ENCODE data around the gene LAGE3. TPM values are rescaled to one million over a fixed set of nuclear protein-coding genes. Genes with fewer than 3 reads are reported as not detected.
A peak's percentile ranks its signal among the peaks of the same experiment; 100 is the strongest.

The LAGE3 gene
- total and polyA plus RNA-seq, 2 of the 8 experiments (the other 6 are each of a cell fraction or from before 2014, with no cell fraction given), result 44.5 to 102 TPM

GRCh38 chrX:154490414-154491083 lies 11.5 kb upstream of the LAGE3 start, which contains the start of gene SLC10A3 (continued):
- TF ChIP-seq RFX5 (IDR thresholded peaks at IDR 0.05; ENCODE audit: borderline replicate concordance, low read depth, low read length), result no peak
- no peak for TF ChIP-seq SP2 (IDR thresholded peaks at IDR 0.05; ENCODE audit: low read length)
- TF ChIP-seq RBBP5 (IDR thresholded peaks at IDR 0.05; ENCODE audit: borderline replicate concordance, low read depth, low read length), result no peak
- TF ChIP-seq POLR2AphosphoS5 (IDR thresholded peaks at IDR 0.05; ENCODE audit: low read depth, low read length), result peak; percentile 50
- TF ChIP-seq CHD7 (IDR thresholded peaks at IDR 0.05; ENCODE audit: insufficient replicate concordance, low read length), result no peak
- no peak for TF ChIP-seq CEBPB (IDR thresholded peaks at IDR 0.05; ENCODE audit: low read depth, low read length)
- peak in 1 of 2 experiments; percentile 23; a peak in 2 of 4 replicates for TF ChIP-seq RAD21 (IDR thresholded peaks at IDR 0.05 in 1 of 2, conservative IDR thresholded peaks at IDR 0.05 in 1 of 2; ENCODE audit: low read depth in 2 of 2, low read length in 2 of 2)
- TF ChIP-seq ATF2 (IDR thresholded peaks at IDR 0.05; ENCODE audit: low read length), result no peak
